Loucy (cell line): Measurements from ENCODE around the gene SRCIN1.

ENCODE experiments used
- H2AFZ ChIP-seq: fragments of 200-600 bp; sonication (generic); 2 replicates; pipeline ENCODE4 v1.6.0; 2016; ENCODE audit warnings: antibody characterized with exemption, mild to moderate bottlenecking, low read length, moderate library complexity
- H3F3A ChIP-seq: fragments of 200-600 bp; 2 replicates; pipeline ENCODE4 v1.6.0; 2016; ENCODE audit warnings: antibody characterized with exemption, low read depth, mild to moderate bottlenecking
- H3K27me3 ChIP-seq: fragments of 200-600 bp; sonication (generic); 2 replicates; pipeline ENCODE4 v1.6.1; 2014; ENCODE audit warnings: low read length, mild to moderate bottlenecking; ENCODE audit not compliant: insufficient read depth, poor library complexity, severe bottlenecking
- H3K36me3 ChIP-seq: fragments of 200-600 bp; sonication (generic); 2 replicates; pipeline ENCODE4 v1.6.1; 2016; ENCODE audit warnings: low read length; ENCODE audit not compliant: insufficient read depth
- H3K4me1 ChIP-seq: fragments of 200-600 bp; sonication (generic); 2 replicates; pipeline ENCODE4 v1.5.1; 2014; ENCODE audit warnings: low read length, mild to moderate bottlenecking; ENCODE audit not compliant: insufficient read depth, poor library complexity, severe bottlenecking
- H3K4me2 ChIP-seq: fragments of 200-600 bp; sonication (generic); 2 replicates; pipeline ENCODE4 v1.6.0; 2014; ENCODE audit warnings: antibody characterized with exemption, low read length, low read depth, mild to moderate bottlenecking; ENCODE audit not compliant: poor library complexity, severe bottlenecking
- H3K4me3 ChIP-seq: fragments of 200-600 bp; sonication (generic); 2 replicates; pipeline ENCODE4 v1.5.1; 2014; ENCODE audit warnings: low read length, mild to moderate bottlenecking, mixed read lengths; ENCODE audit not compliant: poor library complexity, severe bottlenecking
- H3K79me2 ChIP-seq: fragments of 200-600 bp; sonication (generic); 2 replicates; pipeline ENCODE4 v1.6.1; 2014; ENCODE audit warnings: low read length; ENCODE audit not compliant: insufficient read depth
- H3K9ac ChIP-seq: fragments of 200-600 bp; sonication (generic); 2 replicates; pipeline ENCODE4 v1.6.0; 2014; ENCODE audit warnings: mild to moderate bottlenecking, low read depth, low read length, moderate library complexity; ENCODE audit not compliant: poor library complexity, severe bottlenecking
- H3K9me2 ChIP-seq: fragments of 200-600 bp; sonication (generic); replicated peaks from 2 replicates; pipeline ENCODE4 v1.6.1; 2016; ENCODE audit warnings: low read depth, low read length, mixed read lengths
- H3K9me3 ChIP-seq: fragments of 200-600 bp; sonication (generic); 2 replicates; pipeline ENCODE4 v1.6.1; 2014; ENCODE audit warnings: mild to moderate bottlenecking, antibody characterized with exemption, low read length, low read depth; ENCODE audit not compliant: insufficient read depth
- H4K20me1 ChIP-seq: fragments of 200-600 bp; sonication (generic); 2 replicates; pipeline ENCODE4 v1.6.0; 2014; ENCODE audit warnings: antibody characterized with exemption, low read length, mild to moderate bottlenecking; ENCODE audit not compliant: insufficient read depth, poor library complexity, severe bottlenecking
- EZH2phosphoT487 ChIP-seq: fragments of 200-600 bp; IDR thresholded peaks from 2 replicates; pipeline ENCODE4 v1.6.1; 2018; ENCODE audit warnings: antibody characterized with exemption, mild to moderate bottlenecking, moderate library complexity, borderline replicate concordance
- TF ChIP-seq, protein P1 (sequence below): fragments of 200-600 bp; sonication (generic); conservative IDR thresholded peaks from 2 replicates; pipeline ENCODE4 v1.5.1; 2014; ENCODE audit warnings: mild to moderate bottlenecking, antibody characterized with exemption, low read length

Gene SRCIN1

DNA sequence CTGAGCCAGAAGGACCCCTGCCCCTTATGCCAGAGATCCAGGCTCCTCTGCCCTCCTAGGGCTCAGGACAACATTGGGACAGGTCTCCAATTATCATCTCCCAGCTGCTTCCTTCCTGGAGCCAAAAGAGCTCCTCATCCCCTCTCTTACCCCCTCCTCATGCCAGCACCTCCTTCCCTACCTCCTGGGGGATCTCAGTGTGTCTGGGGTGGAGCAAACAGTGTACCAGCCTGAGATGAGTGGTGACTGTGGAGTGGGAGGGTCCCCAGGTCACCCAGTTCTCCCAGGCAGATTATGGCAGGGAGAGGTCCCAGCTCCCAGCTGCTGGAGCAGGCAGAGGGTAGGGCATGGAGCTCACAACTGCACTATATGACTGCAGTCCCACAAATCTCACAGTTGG is 23.7 kb downstream of the SRCIN1 start:
- Histone ChIP-seq H3K9me3 (no peaks in the 10 kb centered on the region), H3F3A (no peaks in the 10 kb centered on the region), H3K4me1 (peaks cover 21% of the 10 kb centered on the region), H2AFZ (no peak overlapping the region), H3K4me3 (no peak overlapping the region), H3K4me2 (no peak overlapping the region), H3K27me3 (no peaks in the 10 kb centered on the region), H3K9ac (no peak overlapping the region), H3K9me2 (no peaks in the 10 kb centered on the region), H3K79me2 (no peaks in the 10 kb centered on the region), H3K36me3 (no peaks in the 10 kb centered on the region), H4K20me1 (no peaks in the 10 kb centered on the region)
- TF ChIP-seq, protein P1, sequence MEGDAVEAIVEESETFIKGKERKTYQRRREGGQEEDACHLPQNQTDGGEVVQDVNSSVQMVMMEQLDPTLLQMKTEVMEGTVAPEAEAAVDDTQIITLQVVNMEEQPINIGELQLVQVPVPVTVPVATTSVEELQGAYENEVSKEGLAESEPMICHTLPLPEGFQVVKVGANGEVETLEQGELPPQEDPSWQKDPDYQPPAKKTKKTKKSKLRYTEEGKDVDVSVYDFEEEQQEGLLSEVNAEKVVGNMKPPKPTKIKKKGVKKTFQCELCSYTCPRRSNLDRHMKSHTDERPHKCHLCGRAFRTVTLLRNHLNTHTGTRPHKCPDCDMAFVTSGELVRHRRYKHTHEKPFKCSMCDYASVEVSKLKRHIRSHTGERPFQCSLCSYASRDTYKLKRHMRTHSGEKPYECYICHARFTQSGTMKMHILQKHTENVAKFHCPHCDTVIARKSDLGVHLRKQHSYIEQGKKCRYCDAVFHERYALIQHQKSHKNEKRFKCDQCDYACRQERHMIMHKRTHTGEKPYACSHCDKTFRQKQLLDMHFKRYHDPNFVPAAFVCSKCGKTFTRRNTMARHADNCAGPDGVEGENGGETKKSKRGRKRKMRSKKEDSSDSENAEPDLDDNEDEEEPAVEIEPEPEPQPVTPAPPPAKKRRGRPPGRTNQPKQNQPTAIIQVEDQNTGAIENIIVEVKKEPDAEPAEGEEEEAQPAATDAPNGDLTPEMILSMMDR: no peak
- TF ChIP-seq EZH2phosphoT487: no peak

- H3K9ac ChIP-seq: no peak overlapping the region
- H3K9me3 ChIP-seq: no peaks in the 10 kb centered on the region
- H3K4me3 ChIP-seq: no peak overlapping the region
- no peaks in the 10 kb centered on the region for H3F3A ChIP-seq
- TF ChIP-seq, protein P1: no peak; the same call in 1 of the 2 replicates
- TF ChIP-seq EZH2phosphoT487: no peak
- H4K20me1 ChIP-seq: no peaks in the 10 kb centered on the region
- no peak overlapping the region for H3K4me2 ChIP-seq
- no peaks in the 10 kb centered on the region for H3K27me3 ChIP-seq
- H3K9me2 ChIP-seq: no peaks in the 10 kb centered on the region
- H3K79me2 ChIP-seq: no peaks in the 10 kb centered on the region
- H3K36me3 ChIP-seq: no peaks in the 10 kb centered on the region
- H2AFZ ChIP-seq: no peak overlapping the region
- peaks cover 9% of the 10 kb centered on the region for H3K4me1 ChIP-seq
Measured at GRCh38 chr17:38579934-38580333, 25.8 kb downstream of the SRCIN1 start.

- H3K4me2 ChIP-seq: no peak overlapping the region
- H2AFZ ChIP-seq: no peak overlapping the region
- H3F3A ChIP-seq: no peaks in the 10 kb centered on the region
- peaks cover 1% of the 10 kb centered on the region for H3K4me1 ChIP-seq
- H3K9me3 ChIP-seq: no peaks in the 10 kb centered on the region
- no peaks in the 10 kb centered on the region for H3K36me3 ChIP-seq
- no peaks in the 10 kb centered on the region for H3K9me2 ChIP-seq
- no peaks in the 10 kb centered on the region for H3K79me2 ChIP-seq
- no peak overlapping the region for H3K9ac ChIP-seq
- H4K20me1 ChIP-seq: no peaks in the 10 kb centered on the region
- TF ChIP-seq EZH2phosphoT487: no peak
- TF ChIP-seq, protein P1: no peak
- H3K4me3 ChIP-seq: no peak overlapping the region
- peaks cover under 1% of the 10 kb centered on the region for H3K27me3 ChIP-seq
Measured at GRCh38 chr17:38579083-38579480, 26.7 kb downstream of the SRCIN1 start.
